Esophagus muscularis mucosa (tissue), 4 donors: ENCODE data around the gene MANSC4. TPM values are rescaled to one million over a fixed set of nuclear protein-coding genes. Genes with fewer than 3 reads are reported as not detected.

Experiments used
- DNase-seq: peaks from one replicate; pipeline ENCODE4 v3.0.0-alpha.2; 2017; ENCODE audit errors: extremely low spot score
- H3K27ac ChIP-seq, 4 donors: fragments of 200-600 bp; sonication (generic); replicated peaks in 1 of 4; 1 replicate in 3 of 4; 2 replicates in 1 of 4; pipeline ENCODE4 v1.5.1; 2016 to 2019; ENCODE audit warnings: mild to moderate bottlenecking in 1 of 4
- H3K27me3 ChIP-seq, 4 donors: fragments of 200-600 bp; sonication (generic); one replicate each; pipeline versions ENCODE4 v1.5.1 to v1.6.0; 2016 to 2019
- H3K36me3 ChIP-seq, 4 donors: fragments of 200-600 bp; sonication (generic); one replicate each; pipeline ENCODE4 v1.5.1; 2016 to 2019
- H3K4me1 ChIP-seq, 4 donors: fragments of 200-600 bp; sonication (generic); one replicate each; pipeline ENCODE4 v1.5.1; 2016 to 2019
- H3K4me3 ChIP-seq, 4 donors: fragments of 200-600 bp; sonication (generic); 1 replicate in 2 of 4; 2 replicates in 2 of 4; pipeline ENCODE4 v1.5.1; 2016 to 2019; ENCODE audit warnings: mild to moderate bottlenecking in 4 of 4, moderate library complexity in 1 of 4
- H3K9me3 ChIP-seq, 4 donors: fragments of 200-600 bp; sonication (generic); 1 replicate in 3 of 4; 2 replicates in 1 of 4; pipeline ENCODE4 v1.5.1; 2016 to 2019
- EP300 ChIP-seq: sonication (generic); formaldehyde crosslinking; IDR thresholded peaks from one replicate; pipeline ENCODE4 v1.6.1; 2017; ENCODE audit warnings: antibody characterized with exemption
- POLR2A ChIP-seq: fragments of 450-650 bp; IDR thresholded peaks from one replicate; pipeline ENCODE4 v1.6.1; 2017; ENCODE audit warnings: antibody characterized with exemption, moderate library complexity, mild to moderate bottlenecking, low read depth
- POLR2AphosphoS5 ChIP-seq, 2 donors: sonication (generic); formaldehyde crosslinking; IDR thresholded peaks; one replicate each; pipeline ENCODE4 v1.6.1; 2017; ENCODE audit warnings: antibody characterized with exemption in 2 of 2
- WGBS: methylation state at CpG from one replicate; pipeline ENCODE4 v1.1.5; 2018; 5-methylcytosine and 5-hydroxymethylcytosine counted together
- intact Hi-C: fragments of 100-400 bp; cut with DNase I; formaldehyde crosslinking; loops from one replicate; pipeline ENCODE4 v1.15.1; 2023
- small RNA-seq, 3 donors: library from RNA; depleted of rRNA; stranded (forward); fragments of <200 nt; gene quantifications; one replicate each; pipeline ENCODE3, GENCODE V24; 2016
- total RNA-seq, 4 donors: library from RNA; depleted of rRNA; stranded (reverse); fragments of >200 nt; gene quantifications; one replicate each; pipeline versions ENCODE4 v1.1.0 to v1.2.1, GENCODE V29; 2016
- TF ChIP-seq, protein P1 (sequence below), 3 experiments: fragments of 200-600 bp in 2 of 3; fragments of 450-650 bp in 1 of 3; sonication (generic) in 2 of 3; IDR thresholded peaks; one replicate each; pipeline ENCODE4 v1.5.1; 2017 to 2019; ENCODE audit warnings: antibody characterized with exemption in 3 of 3, mild to moderate bottlenecking in 2 of 3, moderate library complexity in 1 of 3

The MANSC4 gene
- total RNA-seq, 4 donors from 2014 or later = 0.39 TPM; not detected in 3

DNA sequence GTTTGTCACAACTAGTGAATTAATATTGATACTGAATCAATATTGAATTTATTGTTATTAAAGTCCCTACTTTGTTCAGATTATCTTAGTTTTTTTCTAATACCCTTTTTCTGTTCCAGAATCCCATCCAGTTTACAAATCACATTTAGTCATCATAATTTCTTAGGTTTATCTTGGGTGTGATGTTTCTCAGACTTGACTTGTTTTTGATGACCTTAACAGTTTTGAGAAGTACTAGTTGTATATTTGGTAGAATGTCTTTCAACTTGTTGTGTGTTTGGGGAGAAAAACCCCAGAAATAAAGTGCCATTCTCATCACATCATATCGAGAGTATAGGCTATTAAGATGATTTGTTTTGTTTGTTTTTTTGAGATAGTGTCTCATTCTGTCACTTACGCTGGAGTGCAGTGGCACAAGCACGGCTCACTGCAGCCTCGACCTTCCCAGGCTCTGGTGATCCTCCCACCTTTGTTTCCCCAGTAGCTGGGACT is 49.9 kb downstream of the MANSC4 start:
- no peaks in the 10 kb centered on the region for H3K27me3 ChIP-seq
- no peak for DNase-seq
- no peak overlapping the region for H3K27ac ChIP-seq
- WGBS = 85% methylated on average over 4 of the region's 4 CpGs
- no peak for TF ChIP-seq POLR2A
- TF ChIP-seq EP300 = no peak
- TF ChIP-seq, protein P1, sequence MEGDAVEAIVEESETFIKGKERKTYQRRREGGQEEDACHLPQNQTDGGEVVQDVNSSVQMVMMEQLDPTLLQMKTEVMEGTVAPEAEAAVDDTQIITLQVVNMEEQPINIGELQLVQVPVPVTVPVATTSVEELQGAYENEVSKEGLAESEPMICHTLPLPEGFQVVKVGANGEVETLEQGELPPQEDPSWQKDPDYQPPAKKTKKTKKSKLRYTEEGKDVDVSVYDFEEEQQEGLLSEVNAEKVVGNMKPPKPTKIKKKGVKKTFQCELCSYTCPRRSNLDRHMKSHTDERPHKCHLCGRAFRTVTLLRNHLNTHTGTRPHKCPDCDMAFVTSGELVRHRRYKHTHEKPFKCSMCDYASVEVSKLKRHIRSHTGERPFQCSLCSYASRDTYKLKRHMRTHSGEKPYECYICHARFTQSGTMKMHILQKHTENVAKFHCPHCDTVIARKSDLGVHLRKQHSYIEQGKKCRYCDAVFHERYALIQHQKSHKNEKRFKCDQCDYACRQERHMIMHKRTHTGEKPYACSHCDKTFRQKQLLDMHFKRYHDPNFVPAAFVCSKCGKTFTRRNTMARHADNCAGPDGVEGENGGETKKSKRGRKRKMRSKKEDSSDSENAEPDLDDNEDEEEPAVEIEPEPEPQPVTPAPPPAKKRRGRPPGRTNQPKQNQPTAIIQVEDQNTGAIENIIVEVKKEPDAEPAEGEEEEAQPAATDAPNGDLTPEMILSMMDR (IDR thresholded peaks at IDR 0.05) = no peak
- TF ChIP-seq POLR2AphosphoS5 (IDR thresholded peaks at IDR 0.05) = no peak
- no peaks in the 10 kb centered on the region for H3K4me1 ChIP-seq
- intact Hi-C loops = loop anchor here (5.0 kb wide), 1 partner anchor 212 kb away; no protein-coding TSS in a partner anchor
- no peaks in the 10 kb centered on the region for H3K9me3 ChIP-seq
- no peak overlapping the region for H3K4me3 ChIP-seq
- peaks cover 4 to 62% (median 31%) of the 10 kb centered on the region in 4 donors for H3K36me3 ChIP-seq

DNA sequence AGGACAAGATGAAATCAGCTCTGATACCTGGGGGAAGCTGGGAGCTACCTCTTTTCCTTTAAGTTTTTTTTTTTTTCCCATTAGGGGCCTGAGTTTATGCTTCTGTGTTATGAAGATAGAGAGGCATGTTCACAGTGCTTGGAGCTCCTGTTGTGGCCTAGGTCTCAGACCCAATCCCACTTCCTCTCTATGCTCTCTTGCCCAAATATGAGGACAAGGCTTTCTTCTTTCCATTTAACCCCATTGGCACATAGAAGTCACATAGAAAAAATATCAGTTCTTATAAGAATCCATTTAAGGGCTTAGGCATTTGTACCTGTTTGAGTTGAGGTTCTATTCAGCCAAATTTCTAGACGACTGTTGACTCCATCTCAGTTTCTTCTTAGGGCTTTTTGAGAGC is 56.8 kb downstream of the MANSC4 start:
- H3K27ac ChIP-seq = no peak overlapping the region
- WGBS = 79% methylated on average over 1 of the region's 1 CpG
- no peaks in the 10 kb centered on the region for H3K9me3 ChIP-seq
- intact Hi-C loops = no loop called here
- peaks cover 28 to 88% (median 62%) of the 10 kb centered on the region in 4 donors for H3K36me3 ChIP-seq
- H3K27me3 ChIP-seq = no peaks in the 10 kb centered on the region
- TF ChIP-seq POLR2A (no peak), POLR2AphosphoS5 (IDR thresholded peaks at IDR 0.05) (no peak), EP300 (no peak)
- TF ChIP-seq, protein P1 (IDR thresholded peaks at IDR 0.05) = no peak
- H3K4me1 ChIP-seq = no peaks in the 10 kb centered on the region
- H3K4me3 ChIP-seq = no peak overlapping the region
- DNase-seq = no peak

Small RNA genes within 50 kb of the gene (small RNA-seq; reads per million reads assigned to genes)
- 0 reads per million in 3 donors for gene RF00019
- 0 reads per million in 3 donors for gene RF02271

Other genes with a start within 250 kb of the MANSC4 start
- 1 to 10 TPM; 1.2 to 2.5 (median 1.3) TPM for gene REP15, start 83.8 kb downstream of the MANSC4 start, total RNA-seq
- 10 to 100 TPM; 34.5 to 39.5 (median 37.6) TPM for gene MRPS35, start 69.4 kb downstream of the MANSC4 start, total RNA-seq
- gene KLHL42, start within 50 bp of the MANSC4 start, total RNA-seq = 100 to 1,000 TPM in 2 of 4 donors, 10 to 100 TPM in 2; 66.1 to 134 (median 91.0) TPM
- gene PTHLH, start 192.5 kb upstream of the MANSC4 start, total RNA-seq = 1 to 10 TPM; 2.5 to 5.5 (median 3.3) TPM